ENCODE measurements around the gene ZNF746.

ZNF746 gene

DNA sequence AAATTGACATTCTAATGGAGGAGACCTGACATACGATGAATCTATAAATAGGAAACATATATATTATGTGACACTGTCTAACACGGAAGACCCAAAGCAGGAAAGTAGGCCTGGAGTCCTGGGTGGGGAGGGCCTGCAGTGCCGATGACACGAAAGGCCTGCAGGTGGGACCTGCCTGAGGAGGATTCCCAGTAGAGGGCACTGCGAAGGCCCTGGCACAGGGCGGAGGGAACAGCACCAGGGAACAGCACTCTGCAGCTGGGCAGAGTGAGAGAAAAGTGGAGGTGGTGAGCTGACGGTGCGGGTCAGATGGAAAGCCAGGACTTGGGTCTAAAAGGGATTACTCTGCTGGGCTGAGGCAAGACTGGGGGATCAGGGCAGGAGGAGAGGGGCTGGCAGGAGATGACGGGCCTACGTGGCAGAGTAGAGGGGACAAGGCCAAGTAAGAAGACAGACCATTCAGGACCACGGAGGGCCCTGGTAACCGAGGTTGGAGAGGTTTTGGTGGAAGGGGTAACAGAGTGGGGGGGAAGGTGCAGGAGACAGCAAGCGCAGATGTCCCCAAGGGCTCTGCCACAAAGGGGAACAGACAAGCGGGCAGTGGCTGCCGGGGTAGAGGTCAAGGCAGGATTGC, 8.1 kb downstream of the ZNF746 start:
- H3K27ac ChIP-seq = peak overlapping the region; percentile 41
- TF ChIP-seq, protein P1, sequence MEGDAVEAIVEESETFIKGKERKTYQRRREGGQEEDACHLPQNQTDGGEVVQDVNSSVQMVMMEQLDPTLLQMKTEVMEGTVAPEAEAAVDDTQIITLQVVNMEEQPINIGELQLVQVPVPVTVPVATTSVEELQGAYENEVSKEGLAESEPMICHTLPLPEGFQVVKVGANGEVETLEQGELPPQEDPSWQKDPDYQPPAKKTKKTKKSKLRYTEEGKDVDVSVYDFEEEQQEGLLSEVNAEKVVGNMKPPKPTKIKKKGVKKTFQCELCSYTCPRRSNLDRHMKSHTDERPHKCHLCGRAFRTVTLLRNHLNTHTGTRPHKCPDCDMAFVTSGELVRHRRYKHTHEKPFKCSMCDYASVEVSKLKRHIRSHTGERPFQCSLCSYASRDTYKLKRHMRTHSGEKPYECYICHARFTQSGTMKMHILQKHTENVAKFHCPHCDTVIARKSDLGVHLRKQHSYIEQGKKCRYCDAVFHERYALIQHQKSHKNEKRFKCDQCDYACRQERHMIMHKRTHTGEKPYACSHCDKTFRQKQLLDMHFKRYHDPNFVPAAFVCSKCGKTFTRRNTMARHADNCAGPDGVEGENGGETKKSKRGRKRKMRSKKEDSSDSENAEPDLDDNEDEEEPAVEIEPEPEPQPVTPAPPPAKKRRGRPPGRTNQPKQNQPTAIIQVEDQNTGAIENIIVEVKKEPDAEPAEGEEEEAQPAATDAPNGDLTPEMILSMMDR (conservative IDR thresholded peaks at IDR 0.05) = peak; percentile 73

DNA sequence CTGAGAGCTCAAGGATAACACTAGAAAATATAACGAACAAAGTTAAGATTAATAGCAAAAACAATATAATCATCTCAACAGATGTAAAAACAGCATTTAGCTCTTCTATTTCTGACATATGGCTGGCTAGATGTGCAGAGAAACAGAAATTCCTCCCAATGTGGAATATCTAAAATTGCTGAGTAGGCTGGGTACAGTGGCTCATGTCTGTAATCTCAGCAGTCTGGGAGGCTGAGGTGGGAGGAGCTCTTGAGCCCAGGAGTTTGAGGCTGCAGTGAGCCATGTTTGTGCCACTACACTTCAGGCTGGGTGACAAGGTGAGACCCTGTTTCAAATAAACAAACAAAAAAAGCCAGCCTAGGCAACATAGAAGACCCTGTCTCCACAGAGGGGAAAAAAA, 18.0 kb downstream of the ZNF746 start:
- no peak overlapping the region for H3K27ac ChIP-seq
- TF ChIP-seq, protein P1 (conservative IDR thresholded peaks at IDR 0.05) = no peak

DNA sequence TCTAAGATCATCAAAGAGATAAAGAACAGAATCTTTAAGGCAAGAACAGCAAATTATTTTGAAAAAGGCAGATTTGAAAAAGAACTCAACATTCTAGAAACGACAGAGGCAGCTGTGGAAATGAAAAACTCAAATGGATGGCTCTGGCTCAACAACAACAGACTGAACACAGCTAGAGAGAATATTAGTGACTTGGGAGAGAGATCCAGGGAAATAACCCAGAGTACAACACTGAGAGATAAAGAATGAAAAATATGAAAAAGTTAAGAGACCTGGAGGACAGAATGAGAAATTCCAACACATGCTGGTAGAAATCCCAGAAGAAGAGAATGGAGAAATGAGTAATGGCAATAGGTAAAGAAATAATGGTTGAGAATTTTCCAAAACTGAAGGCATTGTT, 18.9 kb downstream of the ZNF746 start:
- TF ChIP-seq, protein P1 (conservative IDR thresholded peaks at IDR 0.05) = no peak
- no peak overlapping the region for H3K27ac ChIP-seq

DNA sequence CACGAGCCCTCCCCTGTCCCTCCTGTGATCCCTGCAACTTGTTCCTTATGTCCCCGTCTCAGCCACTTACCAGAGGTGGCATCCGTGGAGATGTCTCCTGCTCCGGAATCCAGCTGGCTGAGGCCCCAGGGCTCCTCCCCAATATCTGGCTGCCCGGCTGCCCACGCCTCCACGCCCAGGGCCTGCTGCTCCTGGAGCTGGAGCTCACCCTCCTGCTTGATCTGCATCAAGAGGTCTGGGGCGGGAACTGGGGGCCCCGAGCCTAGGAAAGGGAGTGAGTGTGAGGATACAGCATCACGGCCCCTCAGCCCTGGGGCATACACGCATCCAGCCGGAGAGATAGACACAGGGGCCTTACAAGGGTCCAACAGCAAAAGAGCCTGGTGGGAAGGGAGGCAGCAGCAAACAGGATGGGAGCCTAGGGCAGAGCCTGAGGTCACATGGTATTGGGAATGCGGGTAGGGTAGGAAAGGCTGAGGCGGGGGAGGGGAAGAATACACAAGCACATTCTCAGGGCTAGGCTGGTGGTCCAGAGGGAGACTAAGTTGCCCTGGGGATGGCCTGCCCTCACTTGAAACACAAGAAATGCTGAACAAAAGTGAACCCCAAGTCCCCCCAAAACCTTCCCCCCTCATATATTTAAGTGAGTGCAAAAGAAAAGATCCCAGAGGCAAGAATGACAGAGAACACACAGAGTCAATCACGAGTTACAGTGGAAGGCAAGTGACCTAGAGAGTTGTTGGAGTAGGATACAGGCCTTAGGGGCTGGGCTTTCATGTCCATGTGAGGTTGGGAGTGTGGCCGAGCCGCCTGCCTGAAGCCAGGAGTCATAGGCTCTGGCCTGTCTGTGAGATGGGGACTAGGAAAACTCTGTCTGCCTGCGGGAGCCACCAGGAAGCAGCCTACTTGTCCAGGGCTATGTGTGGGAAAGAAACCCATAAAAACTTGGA, 19.8 kb downstream of the ZNF746 start:
- TF ChIP-seq, protein P1 (conservative IDR thresholded peaks at IDR 0.05) = no peak
- no peak overlapping the region for H3K27ac ChIP-seq

DNA sequence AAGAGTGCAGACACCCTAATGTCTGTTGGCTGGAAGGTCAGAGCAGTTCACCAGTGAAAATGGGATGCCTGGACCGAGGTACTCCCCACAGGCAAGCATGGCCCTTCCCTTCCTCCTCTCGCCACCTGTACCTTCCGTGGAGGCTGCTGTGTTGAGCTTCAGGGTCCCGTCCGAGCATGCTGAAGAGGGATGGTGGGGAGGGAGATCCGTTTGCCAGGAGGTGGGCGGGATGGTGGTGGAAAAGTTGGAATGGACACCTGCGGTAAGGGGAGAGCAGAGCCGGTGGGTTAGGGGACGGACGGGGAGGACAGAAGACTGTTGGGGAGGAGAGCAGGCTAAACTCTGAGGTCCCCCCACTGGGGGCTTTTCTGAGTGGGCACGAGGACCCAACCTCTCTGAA, 20.8 kb downstream of the ZNF746 start:
- H3K27ac ChIP-seq = no peak overlapping the region
- TF ChIP-seq, protein P1 (conservative IDR thresholded peaks at IDR 0.05) = no peak

DNA sequence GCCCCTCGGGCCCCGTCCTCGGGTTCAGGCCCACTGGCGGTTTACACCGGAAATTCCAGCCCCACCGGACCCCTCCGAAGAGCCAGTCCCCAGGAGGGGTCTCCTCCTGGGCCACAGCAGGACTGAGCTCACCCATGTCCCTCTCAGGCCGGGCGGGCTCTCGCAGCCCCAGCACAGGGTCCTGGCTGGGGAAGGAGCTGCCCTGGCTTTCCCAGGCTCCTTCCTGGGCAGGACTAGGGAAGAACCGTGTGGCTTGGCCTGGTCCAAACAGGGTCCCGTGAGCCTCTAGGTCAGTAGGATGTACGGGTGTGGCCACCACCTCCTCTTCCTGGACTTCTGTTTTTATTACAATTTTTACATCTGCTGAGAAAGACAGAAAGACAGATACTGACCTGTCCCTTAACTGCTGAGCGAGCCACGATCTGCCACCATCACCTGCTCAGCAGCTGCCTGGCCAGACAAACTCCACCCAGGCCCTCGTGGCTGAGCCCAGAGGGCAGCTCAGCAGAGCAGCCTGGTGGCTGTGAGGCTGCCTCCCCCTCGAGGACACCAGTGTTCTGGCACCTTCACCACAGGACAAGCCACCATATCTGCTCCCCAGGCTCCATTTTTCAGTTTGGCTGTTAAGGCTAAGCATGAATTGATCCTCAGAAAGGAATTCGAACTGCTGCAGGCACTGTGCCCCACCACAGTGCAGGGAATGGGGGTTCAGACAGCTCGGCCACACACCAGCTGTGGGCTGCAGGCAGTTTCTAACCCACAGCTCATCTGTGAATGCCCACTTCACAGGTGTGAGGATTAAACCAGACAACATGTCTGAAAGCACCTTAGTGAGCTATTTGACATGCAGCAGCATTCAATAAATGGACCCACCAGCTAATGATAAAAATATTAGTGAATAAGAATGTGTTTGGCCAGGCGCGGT, 22.2 kb downstream of the ZNF746 start:
- TF ChIP-seq, protein P1 (conservative IDR thresholded peaks at IDR 0.05) = no peak
- no peak overlapping the region for H3K27ac ChIP-seq

Data from VCaP (cell line).